Esophagus squamous epithelium (tissue), 4 donors: ENCODE results near the gene PHACTR1.

Experiments used
- CTCF ChIP-seq, 6 experiments: fragments of 450-650 bp in 4 of 6; fragments of 200-600 bp in 2 of 6; sonication (generic) in 2 of 6; IDR thresholded peaks; one replicate each; pipeline ENCODE4 v1.5.1; 2016 to 2019; ENCODE audit warnings: antibody characterized with exemption in 6 of 6, mild to moderate bottlenecking in 4 of 6, moderate library complexity in 4 of 6
- POLR2A ChIP-seq, 4 donors: fragments of 450-650 bp; IDR thresholded peaks; one replicate each; pipeline ENCODE4 v1.6.1; 2017; ENCODE audit warnings: antibody characterized with exemption in 4 of 4, mild to moderate bottlenecking in 4 of 4, moderate library complexity in 3 of 4

- TF ChIP-seq CTCF (IDR thresholded peaks at IDR 0.05) = no peak
- no peak for TF ChIP-seq POLR2A (IDR thresholded peaks at IDR 0.05)
Measured at GRCh38 chr6:12851123-12851695, 134.6 kb downstream of the PHACTR1 start.
